GM06990 (cell line): Measurements from ENCODE around the gene STOM.

ENCODE experiments used
- DNase-seq: peaks from one replicate; pipeline ENCODE4 v3.0.0-alpha.2; 2011; ENCODE audit not compliant: insufficient read length; ENCODE audit errors: extremely low read depth
- H3K27me3 ChIP-seq: replicated peaks from 2 replicates; pipeline ENCODE4 v1.6.0; 2011; ENCODE audit warnings: low read length; ENCODE audit not compliant: control insufficient read depth, insufficient read depth
- H3K36me3 ChIP-seq: 2 replicates; pipeline ENCODE4 v1.5.1; 2011; ENCODE audit warnings: low read length; ENCODE audit not compliant: control insufficient read depth, insufficient read depth
- H3K4me3 ChIP-seq: replicated peaks from 2 replicates; pipeline ENCODE4 v1.5.1; 2011; ENCODE audit warnings: low read depth, mild to moderate bottlenecking, control low read depth, low read length
- TF ChIP-seq, protein P1 (sequence below): IDR thresholded peaks from 2 replicates; pipeline ENCODE4 v1.5.1; 2011; ENCODE audit warnings: low read length, control low read depth, mild to moderate bottlenecking, inconsistent platforms; ENCODE audit not compliant: insufficient read depth, poor library complexity, severe bottlenecking

The STOM gene

DNA sequence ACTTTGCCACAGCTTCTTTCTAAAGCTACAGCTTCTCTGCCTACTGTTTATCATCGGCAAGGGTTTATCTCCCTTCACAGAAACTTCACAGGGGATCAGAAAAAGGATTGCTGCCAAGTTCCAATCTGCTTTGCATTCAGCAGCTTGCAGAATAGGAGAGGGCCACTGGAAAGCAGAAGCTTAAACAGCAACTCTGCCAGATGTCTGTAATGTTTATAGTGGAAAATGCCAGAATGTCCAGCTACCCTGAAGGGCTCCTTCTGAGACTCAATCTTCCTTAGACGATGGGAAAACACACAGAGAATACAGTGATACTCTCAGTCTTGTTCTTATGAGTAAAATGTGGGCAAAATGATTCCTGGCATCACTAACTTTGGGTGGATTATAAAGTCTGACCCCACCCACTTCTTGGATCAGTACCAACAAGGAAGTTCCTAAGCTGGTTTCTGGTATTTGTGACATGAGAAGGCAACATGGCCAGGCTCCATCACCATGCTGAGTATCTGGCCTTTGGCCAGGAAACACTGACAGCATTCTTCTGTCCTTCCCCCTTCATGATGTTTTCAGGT, 19.0 kb downstream of the STOM start:
- Histone ChIP-seq H3K27me3 (no peaks in the 10 kb centered on the region), H3K36me3 (no peaks in the 10 kb centered on the region), H3K4me3 (no peak overlapping the region)
- DNase-seq = no peak
- TF ChIP-seq, protein P1, sequence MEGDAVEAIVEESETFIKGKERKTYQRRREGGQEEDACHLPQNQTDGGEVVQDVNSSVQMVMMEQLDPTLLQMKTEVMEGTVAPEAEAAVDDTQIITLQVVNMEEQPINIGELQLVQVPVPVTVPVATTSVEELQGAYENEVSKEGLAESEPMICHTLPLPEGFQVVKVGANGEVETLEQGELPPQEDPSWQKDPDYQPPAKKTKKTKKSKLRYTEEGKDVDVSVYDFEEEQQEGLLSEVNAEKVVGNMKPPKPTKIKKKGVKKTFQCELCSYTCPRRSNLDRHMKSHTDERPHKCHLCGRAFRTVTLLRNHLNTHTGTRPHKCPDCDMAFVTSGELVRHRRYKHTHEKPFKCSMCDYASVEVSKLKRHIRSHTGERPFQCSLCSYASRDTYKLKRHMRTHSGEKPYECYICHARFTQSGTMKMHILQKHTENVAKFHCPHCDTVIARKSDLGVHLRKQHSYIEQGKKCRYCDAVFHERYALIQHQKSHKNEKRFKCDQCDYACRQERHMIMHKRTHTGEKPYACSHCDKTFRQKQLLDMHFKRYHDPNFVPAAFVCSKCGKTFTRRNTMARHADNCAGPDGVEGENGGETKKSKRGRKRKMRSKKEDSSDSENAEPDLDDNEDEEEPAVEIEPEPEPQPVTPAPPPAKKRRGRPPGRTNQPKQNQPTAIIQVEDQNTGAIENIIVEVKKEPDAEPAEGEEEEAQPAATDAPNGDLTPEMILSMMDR = no peak

GRCh38 chr9:121350036-121350435, 20.0 kb downstream of the STOM start:
- TF ChIP-seq, protein P1 = no peak
- no peaks in the 10 kb centered on the region for H3K27me3 ChIP-seq
- H3K4me3 ChIP-seq = no peak overlapping the region
- no peaks in the 10 kb centered on the region for H3K36me3 ChIP-seq
- no peak for DNase-seq

GRCh38 chr9:121349009-121349408, 21.0 kb downstream of the STOM start:
- DNase-seq = no peak
- H3K27me3 ChIP-seq = no peaks in the 10 kb centered on the region
- no peak overlapping the region for H3K4me3 ChIP-seq
- no peaks in the 10 kb centered on the region for H3K36me3 ChIP-seq
- TF ChIP-seq, protein P1 = no peak

DNA sequence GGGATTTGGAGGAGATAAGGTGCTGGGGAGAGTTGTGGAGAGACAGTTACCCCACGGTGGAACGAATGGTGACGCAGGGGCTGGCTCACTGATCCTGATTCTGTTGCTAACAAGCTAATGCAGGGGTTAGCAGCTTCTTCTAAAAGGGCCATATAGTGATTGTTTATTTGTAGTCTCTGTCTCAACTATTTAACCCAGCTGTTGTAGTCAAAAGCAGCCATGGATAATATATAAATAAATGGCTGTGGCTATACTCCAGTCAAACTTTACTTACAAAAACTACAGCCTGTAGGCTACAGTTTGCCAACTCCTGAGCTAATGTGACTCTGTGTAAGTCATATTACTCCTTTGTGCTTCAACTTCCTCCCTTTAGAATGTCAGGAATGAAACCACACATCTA, 21.8 kb downstream of the STOM start:
- Histone ChIP-seq H3K27me3 (no peaks in the 10 kb centered on the region), H3K4me3 (no peak overlapping the region), H3K36me3 (no peaks in the 10 kb centered on the region)
- TF ChIP-seq, protein P1 = no peak
- no peak for DNase-seq

DNA sequence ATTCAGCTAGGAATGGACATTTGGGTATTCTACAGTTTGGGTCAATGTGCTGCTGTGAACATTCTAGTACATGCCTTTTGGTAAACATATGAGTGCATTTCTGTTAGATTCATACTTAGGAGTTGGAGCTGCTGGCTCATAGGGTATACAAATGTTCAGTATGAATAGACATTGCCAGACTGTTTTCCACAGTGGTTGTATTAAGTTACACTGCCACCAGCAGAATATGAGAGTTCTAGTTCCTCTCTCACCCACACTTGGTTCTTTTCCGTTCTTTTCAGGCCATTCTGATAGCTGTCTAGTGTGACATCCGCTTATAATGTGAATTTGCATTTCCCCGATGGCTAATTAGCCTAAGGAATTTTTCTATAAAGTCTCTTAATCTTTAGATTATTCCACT, 25.0 kb downstream of the STOM start:
- Histone ChIP-seq H3K36me3 (no peaks in the 10 kb centered on the region), H3K27me3 (no peaks in the 10 kb centered on the region), H3K4me3 (no peak overlapping the region)
- DNase-seq = no peak
- TF ChIP-seq, protein P1 = no peak

DNA sequence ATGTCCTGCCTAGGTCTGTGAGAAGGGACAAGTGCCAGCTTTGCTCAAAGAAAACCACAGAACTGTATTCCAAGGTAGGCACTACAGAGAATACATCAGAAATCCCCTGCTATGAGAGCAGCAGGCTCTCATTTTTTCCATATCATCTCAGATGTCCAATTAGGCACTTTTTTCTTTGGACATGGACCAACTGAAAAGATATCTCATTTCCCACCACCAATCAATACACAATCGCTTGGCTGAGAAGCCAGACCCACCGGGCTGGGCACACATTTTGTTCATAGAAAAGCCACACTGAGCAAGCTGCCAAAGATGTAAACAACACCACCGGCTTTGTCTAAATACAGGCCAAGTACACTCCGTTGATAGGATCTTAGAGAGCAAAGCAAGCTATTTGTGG, 25.9 kb downstream of the STOM start:
- H3K36me3 ChIP-seq = no peaks in the 10 kb centered on the region
- H3K27me3 ChIP-seq = no peaks in the 10 kb centered on the region
- DNase-seq = no peak
- no peak overlapping the region for H3K4me3 ChIP-seq
- TF ChIP-seq, protein P1 = no peak
